Iris pigment epithelial cell (primary cell): Measurements from ENCODE around the gene ATP10A.
"Not testable (repeated sequence)": the region's sequence is repeated elsewhere in the genome, so short reads cannot be mapped to it uniquely, and the experiment has no call there.

ENCODE experiments used
- DNase-seq: peaks from one replicate; pipeline ENCODE4 v3.0.0-alpha.2; 2011; ENCODE audit warnings: low read depth

ATP10A gene

DNA sequence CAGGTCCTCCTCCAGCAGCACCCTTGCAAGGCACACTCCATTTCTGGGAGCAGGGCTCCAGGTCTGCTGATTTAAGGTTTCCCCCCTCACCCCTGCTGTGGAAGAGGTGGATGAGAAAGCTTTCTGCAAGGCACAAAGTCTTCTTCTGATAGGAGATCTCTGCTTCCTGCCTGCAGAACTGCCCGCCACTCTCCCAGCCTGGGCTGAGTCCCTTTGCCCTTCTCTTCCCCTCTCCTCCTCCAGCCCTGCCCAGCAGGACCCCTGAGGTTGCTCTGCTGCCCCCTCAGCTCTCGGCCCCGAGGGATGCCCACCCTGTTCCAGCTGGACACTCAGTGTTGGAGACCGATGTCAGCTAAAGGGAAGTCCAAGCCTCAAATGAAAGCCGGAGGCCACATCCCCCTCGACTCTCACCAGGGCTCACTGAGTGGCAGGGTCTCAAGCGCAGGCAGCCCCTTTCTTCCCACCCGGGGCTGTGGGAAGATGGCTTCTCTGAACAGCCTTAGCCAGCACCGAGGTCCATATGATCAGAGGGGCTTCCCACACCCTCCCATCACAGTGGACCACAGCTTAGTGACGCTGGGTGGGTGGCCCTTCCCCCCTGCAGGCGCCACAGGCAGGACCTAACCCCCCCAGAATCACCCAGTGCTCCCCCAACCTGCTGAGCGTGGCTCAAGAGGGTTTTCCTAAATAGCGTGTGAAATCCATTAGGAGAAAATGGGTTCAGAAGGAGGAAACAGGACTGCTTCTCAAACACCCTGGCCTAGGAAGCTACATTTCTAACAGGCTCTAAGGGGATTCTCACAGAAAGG is 4.0 kb downstream of the ATP10A start:
- no peak for DNase-seq

DNA sequence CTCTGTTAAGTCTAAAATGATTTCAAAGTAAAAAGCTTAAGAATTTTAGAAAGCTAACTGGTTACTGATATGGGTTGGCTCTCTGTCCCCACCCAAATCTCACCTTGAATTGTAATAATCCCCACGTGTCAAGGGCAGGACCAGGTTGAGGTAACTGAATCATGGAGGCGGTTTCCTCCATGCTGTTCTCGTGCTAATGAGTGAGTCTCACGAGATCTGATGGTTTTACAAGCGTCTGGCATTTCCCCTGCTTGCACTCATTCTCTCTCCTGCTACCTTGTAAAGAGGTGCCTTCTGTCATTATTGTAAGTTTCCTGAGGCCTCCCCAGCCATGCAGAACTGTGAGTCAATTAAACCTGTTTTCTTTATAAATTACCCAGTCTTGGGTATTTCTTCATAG is 7.1 kb downstream of the ATP10A start:
- DNase-seq: not testable (repeated sequence)

DNA sequence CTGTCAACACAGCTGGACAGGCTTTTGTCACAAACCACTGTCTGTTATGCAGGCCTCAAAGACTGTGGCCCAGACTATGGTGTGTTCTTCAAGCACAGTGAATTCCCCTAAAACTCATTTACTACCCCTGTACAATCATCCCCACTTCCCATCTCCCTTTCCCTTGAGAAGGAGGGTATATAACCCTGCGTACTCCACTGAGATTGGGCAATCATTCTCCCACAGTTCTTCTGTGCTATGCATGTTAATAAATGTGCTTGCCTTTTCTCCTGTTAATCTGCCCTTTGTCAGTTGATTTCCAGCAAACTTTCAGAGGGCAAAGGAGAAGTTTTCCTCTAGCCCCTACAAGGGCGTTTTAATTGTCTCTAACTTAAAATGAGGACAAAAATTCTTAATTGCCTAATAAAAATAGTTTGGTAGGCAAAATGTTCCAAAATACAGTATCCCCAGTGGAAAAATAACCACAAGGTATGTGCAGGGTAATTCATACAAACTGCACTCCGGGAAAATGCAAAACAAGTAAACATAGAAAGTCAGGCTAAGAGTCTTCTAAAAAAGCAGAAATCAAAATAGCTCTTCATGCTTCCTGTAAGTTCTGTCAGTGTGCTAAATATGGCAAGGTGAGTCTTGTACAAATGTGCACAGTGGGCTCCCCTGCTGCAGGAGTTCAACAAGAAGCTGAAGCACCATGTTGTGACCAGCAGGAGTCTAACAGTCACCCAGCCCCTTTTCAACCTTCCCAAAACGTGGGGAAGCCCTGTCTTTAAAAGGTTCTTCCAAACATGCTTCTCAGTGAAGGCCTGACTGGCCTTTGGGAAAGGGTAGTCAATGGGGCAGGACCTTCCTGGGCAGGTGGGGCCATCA is 10.2 kb downstream of the ATP10A start:
- no peak for DNase-seq

DNA sequence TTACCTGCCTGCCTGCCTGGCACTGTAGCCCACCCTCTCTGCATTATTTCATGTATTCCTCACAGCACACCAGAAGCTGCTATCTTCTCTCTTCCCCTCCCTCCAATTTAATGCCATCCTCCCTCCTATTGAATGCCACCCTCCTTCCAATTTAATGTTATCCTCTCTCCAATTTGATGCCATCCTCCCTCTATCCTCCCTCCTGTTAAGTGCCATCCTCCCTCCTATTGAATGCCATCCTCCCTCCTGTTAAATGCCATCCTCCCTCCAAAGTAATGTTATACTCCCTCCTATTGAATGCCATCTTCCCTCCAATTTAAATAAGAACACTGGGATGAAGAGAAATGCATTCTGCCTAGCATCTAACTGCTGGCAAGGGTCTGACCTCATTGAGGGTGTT is 11.1 kb downstream of the ATP10A start:
- DNase-seq: no peak

DNA sequence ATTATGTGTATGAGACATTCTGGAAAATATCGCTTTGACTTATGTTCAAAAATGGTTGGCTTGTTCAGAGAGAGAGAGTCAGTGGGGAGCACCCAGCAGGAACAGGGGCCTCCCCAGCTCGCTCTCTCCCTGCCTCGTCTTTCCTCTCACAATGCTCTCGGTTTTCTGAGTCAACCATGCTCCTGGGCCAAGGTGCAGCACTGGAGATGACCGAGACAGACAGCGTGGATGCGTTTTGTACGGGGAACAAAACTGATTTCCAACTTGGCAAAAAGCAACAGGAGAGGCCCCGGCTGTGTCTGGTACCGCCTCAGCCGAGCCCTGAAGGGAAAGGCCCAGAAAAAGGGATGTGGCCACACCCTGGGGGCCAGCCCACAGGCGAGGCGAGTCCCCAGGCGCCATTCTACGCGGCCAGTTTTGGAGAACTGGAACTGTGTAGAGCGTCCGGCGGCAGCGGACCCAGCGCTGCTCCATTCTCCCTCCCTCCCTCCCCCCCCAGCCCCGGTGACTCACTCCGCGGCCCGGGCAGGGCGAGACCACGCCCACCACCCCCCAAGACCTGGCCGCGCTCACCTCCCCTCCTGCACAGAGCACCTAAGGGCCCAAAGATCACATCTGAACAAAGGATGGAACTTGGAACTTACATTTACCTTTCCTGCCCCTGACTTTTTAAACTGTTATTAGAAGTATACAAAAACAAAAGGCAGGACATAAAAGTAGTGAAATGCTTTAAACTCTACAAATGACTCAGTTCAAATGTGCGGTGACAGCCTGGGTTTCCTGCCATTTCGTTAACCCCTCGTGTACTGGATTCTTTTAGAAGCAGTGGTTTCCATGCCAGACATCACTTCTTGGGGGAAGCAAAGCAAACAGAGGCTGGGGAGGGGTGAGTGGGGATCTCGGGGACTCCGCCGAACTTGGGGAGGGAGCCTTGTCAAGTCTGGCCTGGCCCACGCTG is 12.7 kb downstream of the ATP10A start:
- peak; percentile 27 for DNase-seq

DNA sequence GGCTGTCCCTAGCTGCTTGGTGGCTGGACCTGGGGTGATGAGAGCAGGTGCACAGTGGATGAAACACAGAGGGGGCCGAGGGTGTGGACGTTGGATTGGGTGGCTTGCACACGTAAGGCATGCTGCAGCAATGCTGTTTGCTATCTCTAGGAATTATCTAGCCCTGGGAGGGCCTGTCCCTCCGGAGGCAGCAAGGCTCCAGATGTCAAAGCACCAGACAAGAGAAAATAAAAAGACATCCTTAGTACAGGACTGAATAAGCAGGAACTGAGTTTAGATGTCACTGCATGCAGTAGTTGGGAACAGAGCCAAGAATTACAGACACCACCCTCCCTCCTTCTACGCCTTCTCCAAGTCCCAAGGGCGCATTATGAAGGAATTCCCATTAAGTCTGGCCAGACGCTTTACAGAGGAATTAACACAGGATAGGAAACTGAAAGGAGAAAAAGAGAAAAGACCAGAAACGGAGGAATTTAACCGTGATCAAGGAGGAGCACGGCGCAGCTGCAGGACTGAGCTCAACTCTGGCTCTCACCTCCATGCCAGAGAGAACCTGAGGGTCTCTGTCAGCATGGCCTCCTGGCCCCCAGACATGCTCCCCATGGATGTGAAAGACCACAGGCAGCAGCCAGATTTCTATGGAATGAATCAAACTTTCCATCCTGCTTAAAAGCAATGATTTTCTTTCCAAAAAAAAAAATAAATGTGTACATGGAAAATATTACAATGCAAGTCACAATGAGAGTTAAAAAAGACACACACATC is 13.8 kb downstream of the ATP10A start:
- DNase-seq: peak; percentile 17

DNA sequence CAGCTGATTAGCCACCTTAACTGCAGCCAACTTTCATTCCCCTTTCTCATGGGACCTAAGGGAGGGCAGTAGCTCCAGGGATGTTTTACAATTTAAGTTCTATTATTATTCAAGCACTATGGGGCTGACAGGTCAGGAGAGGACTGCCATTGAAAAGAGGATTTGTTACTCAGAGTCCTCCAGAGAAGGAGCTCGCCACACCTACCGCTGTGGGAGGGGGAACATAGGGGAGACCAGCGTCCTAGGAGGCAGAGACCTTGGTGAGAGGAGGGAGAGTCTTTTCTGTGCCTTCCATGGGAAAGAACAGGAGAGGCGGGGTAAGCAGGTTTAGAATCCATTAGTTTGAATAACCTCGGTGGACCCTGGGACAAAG is 14.4 kb downstream of the ATP10A start:
- no peak for DNase-seq

DNA sequence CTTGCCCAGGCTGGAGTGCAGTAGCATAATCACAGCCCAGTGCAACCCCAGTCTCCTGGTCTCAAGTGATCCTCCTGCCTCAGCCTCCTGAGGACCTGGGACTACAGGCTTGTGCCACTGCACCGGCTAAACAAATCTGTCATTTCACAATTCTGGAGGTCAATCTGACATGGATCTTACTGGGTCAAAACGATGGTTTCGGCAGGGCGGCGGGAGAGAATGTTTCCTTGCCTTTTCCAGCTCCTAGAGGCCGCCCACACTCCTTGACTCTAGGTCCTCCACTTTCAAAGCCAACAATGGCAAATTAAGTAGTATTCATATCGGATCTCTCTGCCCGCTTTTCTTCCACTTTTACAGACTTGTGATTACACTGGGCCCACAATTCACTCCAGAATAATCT is 14.8 kb downstream of the ATP10A start:
- no peak for DNase-seq

DNA sequence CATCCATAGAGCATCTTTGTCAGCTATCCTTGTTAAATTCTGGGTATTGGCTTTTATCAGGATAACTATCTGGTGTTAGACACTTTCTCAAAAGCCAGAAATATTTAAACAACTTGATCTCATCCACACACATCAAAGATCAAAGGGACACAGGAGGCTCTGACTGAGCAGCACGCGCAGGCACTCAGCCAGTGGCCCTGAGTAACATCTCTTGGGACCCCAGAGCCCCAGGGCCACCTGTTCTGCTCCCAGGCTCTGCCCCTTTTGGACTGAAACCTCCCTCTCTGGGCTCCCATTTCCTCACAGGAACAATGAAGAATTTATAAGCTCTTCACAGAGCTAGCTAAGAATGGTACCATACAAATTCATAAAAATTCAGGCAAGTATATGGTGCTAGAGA is 16.1 kb downstream of the ATP10A start:
- DNase-seq: no peak

DNA sequence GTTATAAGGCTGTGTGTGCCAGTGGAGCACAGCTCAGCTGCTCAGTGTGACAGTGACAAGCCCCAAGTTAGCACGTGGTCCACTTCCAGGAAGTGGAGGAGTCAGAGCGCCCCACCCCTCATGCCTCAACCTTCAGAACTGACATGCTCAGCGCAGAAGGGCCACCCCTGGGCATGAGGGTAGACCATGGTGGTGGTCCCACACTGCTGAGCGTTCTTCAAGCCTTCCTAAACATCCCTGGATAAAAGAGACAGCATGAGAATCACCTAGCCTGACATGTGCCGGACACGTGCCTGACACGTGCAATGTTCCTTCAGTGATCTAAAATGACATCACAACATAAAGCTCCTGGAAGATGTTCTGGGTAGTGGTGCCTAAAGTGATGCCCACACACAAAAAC is 16.8 kb downstream of the ATP10A start:
- DNase-seq: no peak

DNA sequence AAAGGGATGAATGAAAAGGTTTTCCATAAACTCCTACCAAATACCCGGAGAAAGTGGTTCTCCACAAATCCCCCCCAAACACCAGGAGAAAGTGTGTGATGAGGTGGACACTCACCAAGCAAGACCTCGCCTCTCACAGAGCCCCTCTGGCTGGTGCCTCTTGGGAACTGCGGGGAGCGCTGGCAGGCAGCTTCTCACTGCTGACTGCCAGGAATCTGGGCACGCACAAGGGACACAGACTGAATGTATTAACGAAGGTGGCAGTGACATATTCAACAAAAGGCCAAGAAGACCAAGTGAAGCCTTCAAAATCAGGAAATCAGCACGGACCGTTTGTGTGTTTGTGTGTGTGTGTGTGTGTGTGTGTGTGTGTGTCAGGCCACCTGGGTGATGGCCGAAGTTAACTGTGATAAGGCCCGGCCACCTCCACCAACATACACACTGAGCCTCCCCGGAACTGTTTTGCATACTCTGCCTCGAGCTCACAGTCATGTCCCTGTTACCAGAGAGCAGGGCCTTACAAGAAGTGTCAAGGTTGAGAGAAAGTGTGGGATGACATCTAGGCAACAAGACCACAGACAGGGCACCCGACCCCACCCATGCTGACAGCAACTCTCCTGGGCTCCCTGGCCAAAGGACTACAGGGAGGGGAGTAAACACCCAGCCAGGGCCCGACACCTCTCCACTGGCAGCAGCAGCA is 18.0 kb downstream of the ATP10A start:
- DNase-seq: no peak

DNA sequence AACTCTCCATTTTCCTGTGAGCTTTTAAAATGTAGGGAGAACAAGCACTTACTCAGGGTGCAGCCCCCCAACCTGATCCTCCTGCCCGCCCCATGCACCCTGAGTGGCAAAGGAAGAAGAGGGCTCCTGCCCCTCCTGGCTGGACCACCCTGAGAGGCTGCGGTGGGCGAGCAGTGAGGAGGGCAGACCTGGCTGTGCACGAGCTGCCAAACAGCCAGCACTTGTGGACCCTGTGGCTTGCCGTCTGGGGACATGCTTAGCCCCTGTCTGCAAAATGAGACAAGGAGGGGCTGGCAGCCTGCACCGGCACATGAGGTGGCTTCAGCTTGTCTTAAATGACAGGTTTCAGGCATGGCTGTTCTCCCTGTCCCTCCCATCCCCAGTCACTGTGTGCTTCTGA is 18.6 kb downstream of the ATP10A start:
- DNase-seq: no peak

DNA sequence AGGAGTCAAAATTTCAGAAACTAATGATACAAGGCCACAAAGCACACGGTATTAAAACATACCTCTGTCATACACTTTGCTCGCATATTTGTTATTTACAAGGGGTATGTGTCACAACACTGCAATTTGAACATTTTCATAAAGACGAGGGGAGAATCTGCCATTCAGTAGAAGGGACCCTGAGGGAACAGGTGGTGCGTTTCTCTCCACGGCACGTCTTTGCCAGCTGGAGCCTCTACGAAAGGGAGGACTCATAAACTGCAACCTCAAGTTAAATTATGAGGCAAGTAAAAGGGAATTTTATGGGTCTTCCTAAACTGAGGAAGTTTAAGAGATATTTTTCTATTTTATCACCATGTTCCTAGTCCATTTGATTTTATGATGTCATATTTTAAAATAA is 19.1 kb downstream of the ATP10A start:
- DNase-seq: no peak

DNA sequence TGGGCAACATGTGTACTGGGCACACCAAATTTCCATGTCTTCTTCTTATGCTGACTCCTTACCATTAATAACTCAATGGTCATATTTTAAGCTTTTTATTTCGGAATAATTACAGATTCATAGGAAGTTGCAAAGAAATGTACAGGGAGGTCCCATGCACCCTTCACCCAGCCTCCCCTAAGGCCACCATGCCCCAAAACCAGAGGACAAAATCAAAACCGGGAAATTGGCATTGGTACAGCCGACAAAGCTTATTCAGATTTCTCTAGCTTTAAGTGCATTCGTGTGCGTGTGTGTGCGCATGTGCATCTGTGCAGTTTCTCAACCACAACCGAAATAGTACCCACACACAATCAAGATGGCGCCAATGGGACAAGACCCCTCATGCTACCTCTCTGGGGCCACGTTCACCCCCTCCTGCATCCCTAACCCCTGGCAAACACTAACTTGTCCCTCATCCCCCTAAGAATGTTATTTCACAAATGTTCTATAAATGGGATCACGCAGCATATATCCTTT is 23.4 kb downstream of the ATP10A start:
- DNase-seq: no peak

DNA sequence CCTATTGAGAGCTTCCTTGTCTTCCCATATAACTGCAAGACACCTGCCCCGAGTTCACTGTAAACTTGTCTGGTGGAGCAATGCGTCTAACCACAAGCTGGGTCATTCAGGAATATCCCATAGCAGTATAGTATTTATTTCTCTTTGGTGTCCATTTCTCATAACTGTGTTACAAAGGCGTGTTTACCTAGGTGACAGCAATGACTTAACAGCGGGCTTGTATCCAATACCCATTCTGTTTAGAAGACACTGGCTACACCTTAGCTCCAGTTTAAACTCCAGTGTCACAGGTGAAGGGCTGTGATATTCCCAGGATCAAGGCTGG is 24.3 kb downstream of the ATP10A start:
- DNase-seq: no peak

DNA sequence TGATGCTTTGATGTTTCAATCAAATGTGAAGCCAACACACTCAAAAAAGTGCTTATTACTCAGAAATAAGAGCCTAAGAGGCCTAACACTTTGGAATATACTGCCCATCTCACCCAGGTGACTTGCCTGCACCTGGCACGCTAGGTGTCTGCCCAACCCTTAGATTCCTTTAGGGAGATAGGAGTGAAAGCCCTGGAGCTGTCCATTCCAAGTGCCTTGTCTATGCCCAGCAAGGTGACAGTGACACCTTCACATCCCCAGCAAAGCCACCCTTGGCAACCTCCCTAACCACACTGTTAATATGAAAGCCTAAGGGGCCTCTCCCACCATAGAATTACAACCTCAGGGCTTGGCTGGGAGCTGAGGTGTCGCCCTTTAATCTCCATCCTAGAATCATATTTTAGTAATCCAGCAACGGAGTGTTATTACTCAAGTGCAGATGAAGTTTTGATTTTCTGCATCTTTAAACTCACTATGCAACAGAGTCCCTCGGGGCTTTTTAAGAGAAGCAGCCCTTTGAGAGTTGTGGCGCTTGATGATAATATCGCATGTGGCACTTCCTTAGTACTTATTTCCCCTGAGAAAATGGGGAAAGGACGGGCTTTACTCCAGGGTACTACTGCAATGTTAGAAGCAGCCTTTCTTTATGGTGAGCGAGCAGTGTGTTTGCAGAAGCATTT is 24.8 kb downstream of the ATP10A start:
- DNase-seq: no peak

DNA sequence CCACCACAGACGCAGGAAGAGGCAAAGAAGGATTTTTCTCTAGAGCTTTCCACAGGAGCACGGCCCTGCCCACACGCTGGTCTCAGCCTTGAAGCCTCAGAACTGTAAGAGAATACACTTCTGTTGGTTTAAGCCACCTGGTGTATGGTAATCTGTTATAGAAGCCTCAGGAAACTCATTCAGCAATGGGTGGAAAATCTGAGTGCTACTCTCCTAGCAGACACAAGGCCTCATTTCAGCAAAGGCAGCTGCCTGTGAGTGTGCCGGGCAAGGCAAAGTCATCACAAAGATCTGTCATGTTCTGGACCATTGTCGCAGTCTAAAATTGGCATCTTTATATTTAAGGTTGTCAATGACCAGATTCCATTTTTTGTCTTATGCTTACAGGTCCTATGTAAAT is 31.0 kb downstream of the ATP10A start:
- DNase-seq: no peak

DNA sequence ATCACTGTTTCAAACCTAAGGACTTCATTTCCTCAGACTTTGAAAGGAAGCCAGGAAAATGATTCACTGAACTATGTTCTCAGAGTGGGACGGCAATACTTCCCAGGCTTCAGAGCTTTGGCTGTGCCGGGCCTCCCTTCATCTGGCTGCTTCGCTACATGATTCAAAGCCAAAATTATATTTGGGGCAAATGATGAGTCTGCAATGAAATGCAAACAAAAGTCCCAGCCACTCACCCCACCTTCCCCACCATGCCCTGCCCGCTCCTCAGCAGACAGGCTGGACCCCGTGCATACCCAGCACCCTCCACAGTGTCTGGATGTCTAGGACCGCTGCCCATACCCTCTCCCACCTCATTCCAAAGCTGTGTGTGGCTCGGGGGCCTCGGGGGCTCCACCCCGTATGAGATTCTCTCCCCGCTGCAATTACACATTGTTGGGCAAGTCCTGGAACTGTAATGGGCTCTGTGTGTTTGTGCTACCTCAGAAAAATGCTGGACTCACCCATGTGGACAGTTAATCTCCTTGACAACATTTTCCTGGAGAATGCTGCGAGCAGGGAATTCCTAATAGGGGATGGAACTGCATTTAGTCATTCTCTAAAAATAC is 32.2 kb downstream of the ATP10A start:
- DNase-seq: peak; percentile 50

DNA sequence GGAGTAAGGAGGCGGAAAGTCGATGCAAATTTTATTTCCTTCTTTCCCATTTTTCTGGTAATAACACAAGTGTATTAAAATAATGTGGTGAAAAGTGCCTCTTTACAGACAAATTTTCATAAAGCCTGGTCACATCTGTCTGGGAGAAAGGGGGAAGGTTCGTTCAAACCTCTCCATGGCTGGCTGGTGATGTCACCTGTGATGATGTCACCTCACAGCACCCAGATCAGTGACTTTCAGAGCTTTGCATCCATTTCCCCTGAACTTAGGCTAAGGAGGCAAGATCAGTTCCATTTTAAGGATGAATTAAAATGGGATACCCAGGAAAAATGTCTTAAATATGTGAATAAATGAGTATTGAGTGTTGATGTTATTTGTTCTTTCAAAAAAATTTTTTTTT is 34.1 kb downstream of the ATP10A start:
- no peak for DNase-seq

DNA sequence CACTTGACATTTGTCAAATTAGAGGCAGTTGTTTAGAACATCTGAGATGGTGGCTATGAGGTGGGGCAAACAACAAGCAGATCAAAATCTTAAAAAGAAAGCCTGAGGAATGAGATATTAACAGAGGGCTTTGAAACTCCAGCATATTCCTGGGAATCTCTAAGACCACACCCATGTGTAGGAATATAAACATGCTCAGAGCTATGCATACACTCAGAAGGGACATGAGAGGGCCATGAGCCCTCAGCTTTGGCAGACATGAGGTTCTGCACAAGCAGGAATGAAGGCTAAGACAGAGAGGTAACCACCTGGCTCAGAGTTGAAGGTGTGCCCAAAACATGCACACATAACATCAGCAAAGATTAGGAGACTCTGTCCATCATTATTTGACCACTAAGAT is 37.9 kb downstream of the ATP10A start:
- no peak for DNase-seq
